ENCODE measurements around the gene SLC19A3.
"Not testable (repeated sequence)": the region's sequence is repeated elsewhere in the genome, so short reads cannot be mapped to it uniquely, and the experiment has no call there.

SLC19A3 gene

DNA sequence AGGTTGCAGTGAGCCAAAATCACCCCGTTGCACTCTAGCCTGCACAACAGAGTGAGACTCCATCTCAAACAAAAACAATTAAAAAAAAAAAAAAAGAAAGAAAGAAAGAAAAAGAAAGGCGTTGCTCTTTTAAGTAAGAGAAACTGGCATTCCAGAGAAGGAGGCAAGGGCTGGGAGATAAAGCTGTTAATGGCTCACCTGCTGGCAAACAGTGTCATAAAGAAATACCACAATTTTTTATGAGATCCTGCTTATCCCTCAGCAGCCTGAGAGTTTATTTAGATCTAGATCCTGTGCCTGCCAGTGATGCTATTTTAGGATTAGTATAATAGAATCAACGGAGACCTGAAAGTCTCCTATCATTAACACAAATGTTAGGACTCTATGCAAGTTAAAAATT, 16.3 kb downstream of the SLC19A3 start:
- no peak for DNase-seq

DNA sequence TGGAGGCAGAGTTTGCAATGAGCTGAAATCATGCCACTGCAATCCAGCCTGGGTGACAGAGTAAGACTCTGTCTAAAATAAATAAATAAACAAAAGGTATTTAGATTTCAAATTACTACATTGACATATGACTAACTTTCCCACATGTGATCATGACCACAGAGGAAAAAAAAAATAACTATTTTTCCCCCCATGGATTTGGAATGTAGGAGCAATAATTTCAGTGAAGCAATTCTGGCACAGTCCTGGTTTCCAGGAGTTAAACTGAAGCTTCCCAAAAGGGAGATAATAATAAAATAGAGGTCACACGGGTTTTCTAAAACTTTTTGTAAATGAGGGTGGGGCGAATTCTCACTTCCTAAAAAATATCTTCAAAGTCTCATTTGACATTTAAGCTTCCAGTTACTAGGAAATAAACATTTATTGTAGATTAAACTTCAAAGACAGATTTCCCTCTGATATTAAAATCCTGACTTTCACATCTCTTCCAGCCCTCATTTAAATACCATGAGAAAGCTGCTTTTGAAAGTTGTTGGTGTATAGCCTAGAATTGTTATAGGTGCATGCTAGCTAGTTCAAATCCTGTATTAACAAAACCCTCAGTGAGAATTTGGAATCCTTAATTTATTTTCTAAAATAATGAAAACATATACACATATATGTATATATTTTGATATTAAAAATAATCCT, 20.7 kb downstream of the SLC19A3 start:
- no peak for DNase-seq

GRCh38 chr2:227687189-227687588, 30.6 kb downstream of the SLC19A3 start:
- DNase-seq: no peak

DNA sequence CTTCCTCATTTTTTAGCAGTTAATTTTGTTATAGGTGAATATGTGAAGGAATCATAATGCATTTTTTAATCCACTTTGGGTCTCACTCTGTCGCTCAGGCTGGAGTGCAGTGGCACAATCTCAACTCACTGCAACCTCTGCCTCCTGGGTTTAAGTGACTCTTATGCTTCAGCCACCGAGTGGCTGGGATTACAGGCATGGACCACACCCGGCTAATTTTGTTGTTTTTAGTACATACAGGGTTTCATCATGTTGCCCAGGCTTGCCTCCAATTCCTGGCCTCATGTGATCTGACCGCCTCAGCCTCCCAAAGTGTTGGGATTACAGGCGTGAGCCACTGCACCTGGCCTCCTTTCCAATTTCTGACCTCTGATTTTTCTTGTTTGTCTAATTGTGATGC, 33.6 kb downstream of the SLC19A3 start:
- DNase-seq: no peak

DNA sequence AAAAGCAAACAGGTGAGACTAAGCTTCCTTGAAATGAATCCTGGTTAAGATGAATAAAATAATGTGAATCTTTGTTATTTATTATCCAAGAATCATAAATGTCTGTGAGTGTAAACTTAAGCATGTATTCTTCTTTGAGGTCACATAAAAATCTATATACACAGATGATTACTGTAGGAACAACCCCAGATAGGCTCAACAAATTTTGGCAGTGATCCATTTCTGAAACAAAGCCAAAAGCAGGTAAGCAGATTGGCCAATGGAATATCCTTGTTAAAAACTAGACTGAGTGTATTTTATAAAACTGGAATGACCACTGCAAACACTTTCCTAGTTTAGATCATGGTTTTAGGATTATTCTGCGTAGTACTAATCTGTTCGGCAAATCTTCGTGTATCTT, 39.9 kb downstream of the SLC19A3 start:
- DNase-seq: no peak

GRCh38 chr2:227674485-227674884, 43.3 kb downstream of the SLC19A3 start:
- DNase-seq: no peak

DNA sequence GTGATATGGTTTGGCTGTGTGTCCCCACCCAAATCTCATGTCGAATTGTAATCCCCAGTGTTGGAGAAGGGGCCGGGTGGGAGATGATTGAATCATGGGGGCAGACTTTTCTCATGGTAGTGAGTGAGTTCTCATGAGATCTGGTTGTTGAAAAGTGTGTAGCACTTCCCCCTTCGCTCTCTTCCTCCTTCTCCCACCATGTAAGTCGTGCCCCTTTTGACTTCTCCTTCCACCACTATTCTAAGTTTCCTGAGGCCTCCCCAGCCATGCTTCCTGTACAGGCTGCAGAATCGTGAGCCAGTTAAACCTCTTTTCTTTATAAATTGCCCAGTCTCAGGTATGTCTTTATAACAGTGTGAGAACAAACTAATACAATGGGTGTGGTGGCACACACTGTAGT, 44.2 kb downstream of the SLC19A3 start:
- not testable (repeated sequence) for DNase-seq

DNA sequence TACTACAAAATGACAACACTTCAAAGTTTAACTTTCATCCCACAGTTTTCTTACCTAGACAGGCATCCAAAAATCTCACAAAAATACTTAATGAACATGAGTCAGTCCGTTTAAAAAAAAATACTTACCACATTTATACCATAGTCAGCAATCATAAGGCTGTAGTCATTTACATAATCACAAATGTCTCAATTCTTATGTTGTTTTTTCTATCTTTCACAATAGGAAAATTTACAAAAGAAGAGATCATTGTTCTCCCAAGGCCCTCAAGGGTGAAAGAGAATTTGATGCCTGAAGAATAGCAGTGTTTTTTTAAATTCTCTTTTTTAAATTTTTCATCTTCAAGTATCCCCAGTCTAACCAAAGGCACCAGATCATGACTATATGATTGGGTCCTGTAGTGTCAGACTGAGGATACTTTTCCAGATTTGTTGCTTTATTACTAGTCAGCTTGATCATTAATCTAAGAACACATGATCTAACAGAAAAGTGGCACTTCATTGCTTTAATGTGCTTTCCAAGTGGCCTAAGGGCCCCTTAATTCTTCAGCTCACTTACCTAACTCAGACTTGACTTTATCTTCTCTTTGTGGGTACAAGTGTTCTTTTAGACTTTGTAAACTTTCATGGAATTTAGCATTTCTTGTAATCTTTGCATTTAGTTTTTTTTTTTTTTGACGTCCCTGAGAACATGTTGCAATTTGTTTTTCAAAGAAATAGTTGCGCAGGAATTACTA, 46.5 kb downstream of the SLC19A3 start:
- no peak for DNase-seq

DNA sequence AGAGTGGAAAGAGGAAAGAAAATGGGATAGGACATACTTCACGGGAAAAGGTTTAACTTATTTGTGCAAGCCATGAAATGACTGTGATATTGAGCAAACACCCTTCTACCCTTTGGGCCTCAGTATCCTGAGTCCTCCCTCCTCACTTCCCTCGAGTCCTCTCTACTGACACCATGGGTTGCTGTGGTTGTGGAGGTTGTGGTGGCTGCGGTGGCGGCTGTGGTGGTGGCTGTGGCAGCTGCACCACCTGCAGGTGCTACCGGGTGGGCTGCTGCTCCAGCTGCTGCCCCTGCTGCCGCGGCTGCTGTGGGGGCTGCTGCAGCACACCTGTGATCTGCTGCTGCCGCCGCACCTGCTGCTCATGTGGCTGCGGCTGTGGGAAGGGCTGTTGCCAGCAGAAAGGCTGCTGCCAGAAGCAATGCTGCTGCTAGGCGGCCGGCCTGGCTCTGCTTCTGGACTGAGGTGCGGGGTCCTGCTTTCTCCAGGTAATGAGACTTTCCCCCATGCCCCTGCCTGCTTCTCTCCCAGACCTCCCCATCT, 51.1 kb downstream of the SLC19A3 start, which contains the start of gene SCYGR5:
Gene SCYGR5, plus strand, starts transcription at position 174 of the 540 bp plus-strand sequence. Its CDS starts 0 bp downstream, at position 174.
- DNase-seq: not testable (repeated sequence)

DNA sequence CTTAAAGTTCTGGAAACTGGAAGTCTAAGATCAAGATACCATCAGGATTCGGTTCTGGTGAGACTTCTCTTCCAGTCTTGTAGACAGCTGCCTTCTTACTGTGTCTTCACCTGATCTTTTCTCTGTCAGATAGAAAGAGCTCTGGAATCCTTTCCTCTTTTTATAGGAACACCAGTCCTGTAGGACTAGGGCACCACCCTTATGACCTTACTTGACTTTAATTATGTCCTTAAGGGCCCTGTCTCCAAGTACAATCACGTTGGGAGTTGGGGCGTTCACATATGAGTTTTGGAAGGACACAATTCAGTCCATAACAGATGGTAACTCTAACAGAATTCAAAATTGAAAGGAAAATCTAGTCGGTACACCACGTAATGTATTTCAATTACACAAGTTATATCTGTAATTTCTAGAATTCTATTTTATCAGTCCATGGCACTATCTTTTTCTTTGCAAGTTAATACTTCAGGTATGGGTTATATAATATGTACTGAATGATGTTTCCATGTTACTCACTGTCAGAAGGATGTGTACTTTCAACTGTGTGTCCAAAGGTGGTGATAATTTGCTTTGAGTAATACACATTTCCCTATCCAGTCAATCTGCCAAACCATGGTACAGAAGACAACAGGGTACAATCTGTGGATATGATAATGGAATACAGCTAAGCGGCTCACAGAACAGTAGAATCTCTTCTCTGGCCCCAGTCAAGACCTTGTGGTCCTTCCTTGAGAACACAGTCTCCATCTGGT, 52.5 kb downstream of the SLC19A3 start:
- DNase-seq: no peak

DNA sequence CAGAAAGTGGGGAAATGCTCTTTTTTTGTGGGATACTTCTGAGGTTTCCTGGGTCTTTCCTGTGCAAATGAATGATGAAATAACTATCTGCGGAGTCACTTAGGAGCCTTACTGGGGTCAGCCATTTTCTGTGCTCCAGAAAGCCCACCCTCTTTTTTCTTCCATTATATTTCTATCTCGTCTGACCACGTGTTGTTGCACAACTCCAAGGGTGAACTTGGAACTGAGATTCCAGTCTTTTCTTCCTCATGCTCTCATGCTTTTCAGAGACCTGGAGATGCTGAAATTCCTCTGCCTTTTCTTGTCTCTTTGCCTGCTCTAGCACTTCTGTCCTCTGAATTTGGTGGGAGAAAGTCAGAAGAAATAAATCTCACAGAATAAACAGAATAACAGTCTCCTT, 56.0 kb downstream of the SLC19A3 start:
- DNase-seq: no peak

DNA sequence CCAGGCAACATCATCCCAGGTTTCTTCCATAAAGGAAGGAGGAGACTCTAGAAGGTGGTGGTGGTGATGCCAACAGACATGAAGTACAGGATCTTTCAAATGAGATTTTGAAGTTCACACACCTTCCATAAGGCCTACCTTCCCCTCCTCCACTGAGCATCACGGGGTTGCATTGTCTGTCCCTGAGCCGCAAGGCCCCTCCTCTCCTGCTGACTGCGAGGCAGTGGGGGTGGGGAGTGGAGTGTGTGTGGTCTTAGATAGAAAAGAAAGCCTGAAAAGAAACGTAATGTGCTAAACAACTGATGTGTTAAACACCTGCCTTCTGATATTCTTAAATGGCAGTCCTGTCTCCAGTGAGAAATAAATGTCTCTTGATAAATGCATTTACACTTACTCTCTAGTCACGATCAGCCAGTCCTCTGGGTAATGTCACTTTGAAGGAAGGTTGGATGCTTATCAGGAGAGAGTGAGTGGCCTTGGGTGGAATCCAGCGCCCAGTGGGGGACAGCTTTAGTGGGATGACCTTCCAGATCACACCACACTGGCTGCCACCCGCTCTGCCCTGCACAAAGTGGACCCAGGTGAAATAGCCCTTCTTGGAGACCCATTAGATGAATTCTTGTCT, 56.7 kb downstream of the SLC19A3 start:
- DNase-seq: no peak

DNA sequence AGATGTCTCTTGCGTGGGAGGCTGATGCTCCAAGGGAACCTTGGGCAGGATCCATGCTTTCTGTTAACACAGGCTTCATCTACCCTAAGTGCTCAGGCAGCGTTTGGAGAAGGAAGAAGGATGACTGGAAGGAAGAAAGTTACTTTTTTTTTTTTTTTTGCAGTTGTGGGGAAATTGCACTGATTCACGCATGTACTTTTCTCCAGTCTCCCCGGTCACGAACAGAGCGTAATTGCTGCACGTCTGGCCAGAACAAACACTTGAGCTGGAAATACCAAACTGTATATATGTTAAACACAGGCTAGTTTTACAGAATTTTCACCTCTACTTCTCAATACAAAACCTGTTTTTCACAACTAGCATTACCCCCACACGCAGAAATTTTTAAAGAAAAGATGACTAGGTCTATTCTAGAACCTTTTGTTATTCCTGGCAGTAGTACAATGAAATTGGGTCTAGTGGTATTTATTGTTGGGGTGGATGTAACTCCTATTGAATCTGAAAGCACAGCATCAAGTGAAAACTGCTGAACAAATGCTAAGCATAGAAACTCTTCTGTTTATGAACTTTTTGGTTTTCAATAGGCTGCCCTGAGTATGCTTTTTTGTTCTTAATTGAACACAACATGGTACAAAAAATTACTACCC, 60.5 kb downstream of the SLC19A3 start:
- no peak for DNase-seq

DNA sequence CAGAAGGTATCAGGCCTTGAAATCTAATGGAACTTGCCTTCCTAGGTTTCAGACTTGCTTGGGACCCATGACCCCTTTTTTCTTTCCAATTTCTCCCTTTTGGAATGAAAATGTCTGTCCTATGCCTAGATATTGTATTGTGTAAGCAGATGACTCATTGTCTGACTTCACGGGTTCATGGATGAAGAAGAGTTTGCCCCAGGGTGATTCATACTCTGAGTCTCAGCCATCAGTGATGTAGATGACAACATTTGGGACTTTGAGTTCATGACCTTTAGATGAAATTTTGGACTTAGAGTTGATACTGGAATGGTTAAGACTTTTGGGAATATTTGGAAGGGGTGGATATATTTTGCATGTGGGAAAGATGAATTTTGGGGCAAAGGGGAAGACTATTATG, 62.4 kb downstream of the SLC19A3 start:
- DNase-seq: peak; percentile 39

DNA sequence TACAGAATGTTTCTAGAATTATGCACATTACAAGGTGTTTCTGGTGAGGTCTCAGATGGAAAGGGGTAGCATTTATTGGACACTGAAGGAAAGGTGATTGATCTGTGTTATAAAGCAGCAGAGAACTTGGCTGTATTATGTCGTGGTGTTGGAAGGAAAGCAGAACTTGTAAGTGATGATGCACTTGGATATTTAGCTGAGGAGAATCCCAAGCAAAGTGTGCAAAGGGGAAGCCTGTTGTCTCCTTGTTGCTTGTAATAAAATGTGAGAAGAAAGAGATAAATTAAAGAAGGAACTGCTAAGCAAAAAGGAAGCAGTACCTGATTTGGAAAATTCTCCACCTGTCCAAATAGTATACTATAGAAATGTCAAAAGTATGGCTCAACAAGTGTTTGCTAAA, 63.4 kb downstream of the SLC19A3 start:
- DNase-seq: no peak

DNA sequence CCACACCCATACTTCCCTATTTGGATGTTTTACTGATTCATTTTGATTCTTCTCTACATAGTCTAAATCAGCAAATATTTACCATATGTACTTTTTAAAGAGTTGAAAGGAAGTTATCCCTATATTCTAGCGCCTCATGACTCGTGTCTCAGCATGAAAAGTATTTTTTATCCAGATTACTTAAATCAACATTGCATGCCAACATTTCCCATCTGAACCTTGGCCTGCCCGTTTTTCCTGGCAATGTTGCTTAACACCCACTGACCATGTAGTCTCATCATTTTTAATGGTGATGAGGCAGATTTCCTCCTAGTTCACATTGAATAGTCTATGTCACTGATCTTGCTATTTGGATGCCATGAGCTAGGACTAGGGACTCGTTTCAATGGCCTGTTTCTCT, 64.4 kb downstream of the SLC19A3 start:
- DNase-seq: no peak

DNA sequence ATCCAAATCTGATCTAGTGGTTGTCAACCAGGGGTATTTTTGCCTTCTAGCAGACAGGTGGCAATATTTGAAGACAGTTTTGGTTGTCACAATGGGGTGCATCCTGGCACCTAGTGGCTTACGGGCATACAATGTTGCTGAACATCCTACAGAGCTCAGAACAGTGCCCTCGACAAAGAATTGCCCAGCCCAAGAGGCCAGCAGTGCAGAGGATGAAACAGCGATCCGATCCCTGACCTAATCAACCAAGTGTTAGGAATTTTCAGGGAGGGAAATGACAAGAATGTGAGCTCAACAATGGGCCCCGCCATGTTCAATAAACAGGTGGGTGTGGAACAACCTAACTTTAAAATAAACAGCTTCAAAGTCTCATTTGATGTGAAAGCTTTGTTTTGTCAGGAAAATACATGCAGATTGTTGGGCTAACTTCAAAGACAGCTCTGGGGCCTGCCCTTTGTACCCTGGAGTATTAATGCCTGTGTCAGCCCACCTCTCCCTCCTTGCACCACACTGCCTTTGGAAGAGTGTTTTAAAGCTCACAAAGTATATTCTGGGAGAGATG, 73.8 kb downstream of the SLC19A3 start:
- DNase-seq: no peak

DNA sequence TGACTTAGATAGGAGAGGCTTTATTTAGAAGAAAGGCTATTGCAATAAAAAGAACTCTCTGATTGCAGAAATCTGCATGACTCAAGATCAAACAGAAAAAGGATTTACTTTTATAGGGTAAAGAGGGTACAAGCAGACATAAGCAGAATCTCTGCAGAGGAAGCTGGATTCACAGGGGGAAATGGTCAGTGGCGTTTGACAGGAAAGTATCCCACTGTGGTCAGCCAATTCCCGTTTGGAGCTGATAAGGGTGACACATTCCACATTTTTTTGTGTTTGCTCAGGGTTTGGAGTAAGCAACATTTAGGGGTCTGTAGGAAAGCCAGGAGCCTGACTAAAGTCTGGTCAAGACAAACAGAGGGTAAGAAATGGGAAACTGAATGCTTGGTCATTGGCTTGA, 75.2 kb downstream of the SLC19A3 start:
- no peak for DNase-seq

GRCh38 chr2:227634201-227634600, 83.6 kb downstream of the SLC19A3 start:
- no peak for DNase-seq

Measured in activated CD4-positive, alpha-beta T cell treated with anti-CD3 and anti-CD28 coated beads, Interleukin-2, amount 50 U/mL, for 16 hours (primary cell).